Measurements from ENCODE around the gene RPL35.

GRCh38 chr9:124885551-124885950 is 23.8 kb upstream of the RPL35 start:
- no peak for TF ChIP-seq EZH2 (IDR thresholded peaks at IDR 0.05; ENCODE audit: borderline replicate concordance, control insufficient read depth, low read depth, low read length)
- no peak for TF ChIP-seq POLR2A (IDR thresholded peaks at IDR 0.05; ENCODE audit: low read depth, low read length)
- TF ChIP-seq SP1 (IDR thresholded peaks at IDR 0.05; ENCODE audit: low read depth, low read length), result no peak
- no peak for TF ChIP-seq JUNB (IDR thresholded peaks at IDR 0.05)
- no peak for TF ChIP-seq CTCF (IDR thresholded peaks at IDR 0.05 in 2 of 3, conservative IDR thresholded peaks at IDR 0.05 in 1 of 3; ENCODE audit: control insufficient read depth in 2 of 3, extremely low read depth in 1 of 3, insufficient read depth in 1 of 3, low read depth in 3 of 3, low read length in 3 of 3)
- TF ChIP-seq RAD21 (IDR thresholded peaks at IDR 0.05; ENCODE audit: insufficient read depth, low read depth, low read length), result no peak
- no peak for TF ChIP-seq HDGF (IDR thresholded peaks at IDR 0.05)
- no peak for TF ChIP-seq ELK1 (IDR thresholded peaks at IDR 0.05; ENCODE audit: low read depth, low read length)

Measured in GM12878 (cell line).